Epithelial cell of proximal tubule (primary cell): ENCODE data around the gene PRPF31. TPM values are rescaled to one million over a fixed set of nuclear protein-coding genes. Genes with fewer than 3 reads are reported as not detected.

ENCODE experiments used
- DNase-seq: peaks from one replicate; pipeline ENCODE4 v3.0.0-alpha.2; 2011; ENCODE audit warnings: low read depth
- H3K4me3 ChIP-seq: 2 replicates; pipeline ENCODE4 v1.5.1; 2011; ENCODE audit warnings: low read depth, mild to moderate bottlenecking, low read length
- CTCF ChIP-seq: conservative IDR thresholded peaks from 2 replicates; pipeline ENCODE4 v1.5.1; 2012; ENCODE audit warnings: low read depth, mild to moderate bottlenecking, low read length
- total RNA-seq: library from RNA; depleted of rRNA; stranded (reverse); fragments of >200 nt; gene quantifications from 2 replicates; pipeline ENCODE4 v1.2.3, GENCODE V29; 2015

PRPF31 gene
- total RNA-seq, 1 donor from 2014 or later = 64.3 TPM

DNA sequence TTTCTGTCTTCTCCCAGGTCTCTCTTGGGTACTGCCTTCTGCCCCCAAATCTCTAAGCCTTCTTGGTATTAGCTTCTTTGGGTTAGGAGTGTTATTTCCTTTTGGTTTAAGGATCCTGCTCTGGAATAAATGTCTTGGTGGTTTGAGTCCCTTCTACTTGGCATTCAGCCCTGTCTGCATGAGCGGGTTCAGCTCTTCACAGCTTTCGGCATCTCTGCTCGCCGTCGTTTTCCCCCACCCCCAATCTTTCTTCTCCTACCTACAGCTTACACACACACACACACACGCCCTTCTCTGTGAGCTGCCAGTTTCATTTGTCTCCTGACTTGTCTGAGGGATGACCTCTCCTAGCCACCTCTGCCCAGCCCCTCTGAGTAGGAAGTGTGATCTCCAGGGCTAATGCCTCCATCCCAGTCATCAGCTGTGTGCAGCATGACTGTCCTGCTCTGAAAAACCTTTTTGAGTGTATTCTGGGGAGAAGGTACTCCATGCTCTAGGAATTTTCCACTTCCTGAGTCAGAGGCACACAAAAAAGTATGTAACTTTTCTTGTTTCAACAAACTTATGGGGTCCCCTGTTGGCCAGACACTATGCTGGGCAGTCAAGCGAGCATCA lies 26.7 kb downstream of the PRPF31 start:
- H3K4me3 ChIP-seq = no peak overlapping the region
- no peak for TF ChIP-seq CTCF
- DNase-seq = no peak

DNA sequence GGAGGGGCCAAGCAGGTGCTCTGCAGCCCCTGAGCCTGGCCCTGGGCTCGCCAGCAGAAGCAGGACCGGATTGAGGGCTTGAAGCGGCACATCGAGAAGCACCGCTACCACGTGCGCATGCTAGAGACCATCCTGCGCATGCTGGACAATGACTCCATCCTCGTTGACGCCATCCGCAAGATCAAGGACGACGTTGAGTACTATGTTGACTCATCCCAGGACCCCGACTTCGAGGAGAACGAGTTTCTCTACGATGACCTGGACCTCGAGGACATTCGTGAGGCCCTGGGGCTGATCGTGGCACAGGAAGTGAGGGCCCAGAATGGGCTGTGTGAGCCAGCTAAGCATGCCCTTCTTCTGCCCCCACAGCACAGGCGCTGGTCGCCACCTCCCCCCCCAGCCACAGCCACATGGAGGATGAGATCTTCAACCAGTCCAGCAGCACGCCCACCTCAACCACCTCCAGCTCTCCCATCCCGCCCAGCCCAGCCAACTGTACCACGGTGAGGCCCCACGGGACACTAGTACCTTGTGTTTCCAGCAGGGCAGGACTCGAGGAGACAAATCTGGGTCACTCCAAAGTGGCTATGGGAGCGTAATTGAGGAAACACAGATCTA lies 30.1 kb downstream of the PRPF31 start:
- DNase-seq = no peak
- TF ChIP-seq CTCF = no peak
- no peak overlapping the region for H3K4me3 ChIP-seq

GRCh38 chr19:54147676-54148075 lies 32.1 kb downstream of the PRPF31 start:
- H3K4me3 ChIP-seq = no peak overlapping the region
- no peak for TF ChIP-seq CTCF

DNA sequence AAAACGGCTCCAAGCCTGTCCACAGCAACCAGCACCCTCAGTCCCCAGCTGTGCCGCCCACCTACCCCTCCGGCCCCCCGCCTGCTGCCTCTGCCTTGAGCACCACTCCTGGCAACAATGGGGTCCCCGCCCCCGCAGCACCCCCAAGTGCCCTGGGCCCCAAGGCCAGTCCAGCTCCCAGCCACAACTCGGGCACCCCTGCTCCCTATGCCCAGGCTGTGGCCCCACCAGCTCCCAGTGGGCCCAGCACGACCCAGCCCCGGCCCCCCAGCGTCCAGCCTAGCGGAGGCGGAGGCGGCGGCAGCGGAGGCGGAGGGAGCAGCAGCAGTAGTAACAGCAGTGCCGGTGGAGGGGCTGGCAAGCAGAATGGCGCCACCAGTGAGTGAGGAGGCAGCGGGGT lies 32.6 kb downstream of the PRPF31 start:
- DNase-seq = no peak
- TF ChIP-seq CTCF = no peak
- H3K4me3 ChIP-seq = no peak overlapping the region

More at GRCh38 chr19:54147676-54148075, 32.1 kb downstream of the PRPF31 start:
- DNase-seq = no peak

- DNase-seq = no peak
- H3K4me3 ChIP-seq = no peak overlapping the region
- TF ChIP-seq CTCF = no peak
These were observed 33.7 kb downstream of the PRPF31 start for GRCh38 chr19:54149021-54149812.

DNA sequence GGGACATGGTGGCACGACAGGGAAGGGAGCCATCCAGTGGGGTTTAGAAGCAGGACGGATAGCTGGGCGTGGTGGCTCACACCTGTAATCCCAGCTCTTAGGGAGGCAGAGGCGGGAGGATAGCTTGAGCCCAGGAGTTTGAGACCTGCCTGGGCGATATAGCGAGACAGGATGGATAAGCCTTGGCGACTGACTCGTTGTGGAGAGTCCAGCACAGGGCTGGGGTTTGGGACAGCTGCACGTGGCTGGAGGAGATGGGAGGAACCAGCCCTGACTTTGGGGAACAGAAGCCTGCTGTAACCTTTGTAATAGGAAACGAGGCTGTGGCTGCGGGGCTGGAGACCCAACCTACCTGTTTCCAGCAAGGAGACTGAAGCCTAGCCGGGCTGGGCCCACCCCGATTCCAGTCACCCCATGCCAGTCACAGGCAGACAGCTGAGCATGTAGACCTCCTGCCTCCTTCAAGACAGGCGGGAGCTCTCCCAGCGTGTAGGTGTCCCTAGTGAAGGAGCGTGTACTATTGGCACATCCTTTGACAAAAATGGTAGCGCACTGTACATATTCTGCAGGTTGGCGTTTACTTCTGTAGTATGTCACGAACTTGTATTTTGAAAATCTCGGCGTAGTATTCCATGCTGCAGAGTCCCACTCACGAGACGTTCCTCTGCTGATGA lies 35.9 kb downstream of the PRPF31 start:
- TF ChIP-seq CTCF = no peak

More for the DNA sequence above, 35.9 kb downstream of the PRPF31 start:
- DNase-seq = no peak
- H3K4me3 ChIP-seq = no peak overlapping the region
